LNCaP clone FGC (cell line): ENCODE measurements around the gene FBLN2.

ENCODE experiments used
- DNase-seq: peaks from one replicate; pipeline ENCODE4 v3.0.0-alpha.2; 2011; ENCODE audit warnings: low read depth
- H3K4me3 ChIP-seq: 2 replicates; pipeline ENCODE4 v1.5.1; 2011; ENCODE audit warnings: mild to moderate bottlenecking, low read depth, low read length, control low read depth
- TF ChIP-seq, protein P1 (sequence below): IDR thresholded peaks from 2 replicates; pipeline ENCODE4 v1.5.1; 2012; ENCODE audit warnings: mild to moderate bottlenecking; ENCODE audit not compliant: control insufficient read depth, insufficient read depth; ENCODE audit errors: extremely low read depth

FBLN2 gene

DNA sequence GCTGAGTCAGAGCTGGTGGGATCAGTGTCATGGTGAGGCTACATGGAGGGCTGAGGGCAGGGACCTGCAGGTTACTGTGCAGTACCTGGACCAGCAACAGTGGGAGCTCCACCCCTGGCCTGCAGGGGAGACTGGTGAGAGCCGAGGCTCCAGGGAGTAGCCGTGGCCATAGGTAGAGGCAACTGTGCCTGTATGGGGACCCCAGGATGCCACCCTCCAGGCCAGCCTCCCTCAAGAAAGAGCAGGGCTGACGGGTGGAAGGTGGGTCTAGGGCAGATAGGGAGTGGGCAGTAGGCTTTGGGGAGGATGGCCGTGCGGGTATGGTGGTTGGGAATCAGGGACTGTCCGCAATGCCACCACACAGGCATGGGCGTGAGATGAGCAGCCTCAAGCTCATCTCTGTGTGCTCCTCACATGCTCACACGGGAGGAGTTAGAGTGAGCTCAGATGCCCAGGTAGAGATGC is 35.5 kb downstream of the FBLN2 start:
- DNase-seq = no peak
- no peak overlapping the region for H3K4me3 ChIP-seq
- TF ChIP-seq, protein P1, sequence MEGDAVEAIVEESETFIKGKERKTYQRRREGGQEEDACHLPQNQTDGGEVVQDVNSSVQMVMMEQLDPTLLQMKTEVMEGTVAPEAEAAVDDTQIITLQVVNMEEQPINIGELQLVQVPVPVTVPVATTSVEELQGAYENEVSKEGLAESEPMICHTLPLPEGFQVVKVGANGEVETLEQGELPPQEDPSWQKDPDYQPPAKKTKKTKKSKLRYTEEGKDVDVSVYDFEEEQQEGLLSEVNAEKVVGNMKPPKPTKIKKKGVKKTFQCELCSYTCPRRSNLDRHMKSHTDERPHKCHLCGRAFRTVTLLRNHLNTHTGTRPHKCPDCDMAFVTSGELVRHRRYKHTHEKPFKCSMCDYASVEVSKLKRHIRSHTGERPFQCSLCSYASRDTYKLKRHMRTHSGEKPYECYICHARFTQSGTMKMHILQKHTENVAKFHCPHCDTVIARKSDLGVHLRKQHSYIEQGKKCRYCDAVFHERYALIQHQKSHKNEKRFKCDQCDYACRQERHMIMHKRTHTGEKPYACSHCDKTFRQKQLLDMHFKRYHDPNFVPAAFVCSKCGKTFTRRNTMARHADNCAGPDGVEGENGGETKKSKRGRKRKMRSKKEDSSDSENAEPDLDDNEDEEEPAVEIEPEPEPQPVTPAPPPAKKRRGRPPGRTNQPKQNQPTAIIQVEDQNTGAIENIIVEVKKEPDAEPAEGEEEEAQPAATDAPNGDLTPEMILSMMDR = no peak

DNA sequence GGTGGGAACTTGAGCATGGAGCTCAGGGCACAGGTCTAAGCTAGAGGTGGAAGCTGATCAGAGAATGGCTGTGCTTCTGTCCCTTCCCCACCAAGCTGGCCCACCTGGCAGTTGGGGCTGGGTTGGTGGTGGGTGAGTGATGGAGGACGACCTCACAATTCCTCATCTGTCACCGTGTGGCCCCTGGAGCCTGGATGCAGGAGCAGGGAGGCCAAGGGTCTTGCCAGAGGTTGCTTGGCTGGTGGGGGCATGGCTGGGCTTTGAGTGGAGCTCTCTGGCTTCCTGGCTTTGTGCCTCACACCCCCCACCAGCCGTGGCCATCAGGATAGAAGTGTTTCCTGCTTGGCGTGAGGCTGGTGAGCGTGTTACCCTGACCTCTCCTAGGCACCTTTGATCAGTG is 36.0 kb downstream of the FBLN2 start:
- DNase-seq = no peak
- H3K4me3 ChIP-seq = no peak overlapping the region
- TF ChIP-seq, protein P1 = no peak

DNA sequence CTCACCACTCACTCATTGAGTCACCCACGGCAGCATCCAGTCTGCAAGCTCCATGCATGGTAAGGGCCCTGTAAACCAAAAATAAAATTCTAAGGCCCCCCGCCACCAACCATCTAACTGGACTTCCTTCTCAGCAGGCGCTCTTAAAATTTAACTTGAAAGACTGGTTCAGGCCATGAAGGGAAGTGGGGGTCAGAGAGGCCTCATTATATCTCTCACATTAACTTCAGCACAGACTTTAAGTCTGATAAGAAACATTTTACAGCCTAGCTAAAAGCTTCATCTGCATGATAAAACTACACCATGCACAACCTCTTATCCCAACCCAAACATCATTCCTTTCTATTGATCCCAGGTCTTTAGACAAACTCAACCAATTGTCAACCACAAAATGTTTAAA is 38.5 kb downstream of the FBLN2 start:
- TF ChIP-seq, protein P1 = no peak
- no peak overlapping the region for H3K4me3 ChIP-seq
- DNase-seq = no peak

DNA sequence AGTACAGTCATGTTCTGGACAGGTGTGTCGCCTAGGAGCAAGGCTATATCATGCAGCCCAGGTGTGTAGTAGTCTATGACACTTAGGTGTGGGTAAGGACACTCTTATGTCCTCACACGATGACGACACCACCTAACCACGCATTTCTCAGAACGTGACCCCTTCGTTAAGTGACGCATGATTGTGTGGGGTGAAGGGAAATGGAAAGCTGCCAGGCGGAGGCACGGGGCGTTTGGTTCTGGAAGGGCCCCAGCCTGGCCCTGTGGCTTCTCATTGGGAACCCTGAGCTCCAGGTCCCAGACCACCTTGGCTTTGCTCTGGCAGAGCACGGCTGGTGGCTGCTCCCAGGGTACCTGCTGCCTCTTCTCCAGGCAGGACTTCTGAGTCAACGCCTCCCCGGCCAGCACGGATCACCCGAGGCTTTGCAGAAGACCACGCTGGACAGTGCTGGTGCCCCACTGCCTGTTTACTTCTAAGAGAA is 39.3 kb downstream of the FBLN2 start:
- H3K4me3 ChIP-seq = no peak overlapping the region
- no peak for DNase-seq
- TF ChIP-seq, protein P1 = no peak

DNA sequence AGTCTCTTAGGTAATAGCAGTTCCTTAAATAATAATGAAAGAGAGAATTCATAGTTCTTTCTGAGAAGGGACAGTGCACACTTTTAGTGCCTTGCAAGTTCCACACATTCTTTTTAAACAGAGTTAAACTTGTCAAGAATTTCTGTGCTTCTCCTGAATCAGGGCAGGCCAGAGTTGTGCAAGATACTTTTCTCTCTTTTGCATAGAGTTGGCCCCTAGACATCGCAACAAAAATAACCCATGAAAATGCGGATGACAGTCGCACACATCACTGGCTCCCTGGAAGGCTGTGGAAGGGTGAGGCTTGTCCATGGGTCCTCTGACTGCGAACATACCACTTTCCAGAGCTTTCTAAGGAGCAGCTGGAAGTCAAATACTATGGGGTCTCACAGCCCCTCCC is 40.1 kb downstream of the FBLN2 start:
- no peak for DNase-seq
- TF ChIP-seq, protein P1 = no peak
- H3K4me3 ChIP-seq = no peak overlapping the region

DNA sequence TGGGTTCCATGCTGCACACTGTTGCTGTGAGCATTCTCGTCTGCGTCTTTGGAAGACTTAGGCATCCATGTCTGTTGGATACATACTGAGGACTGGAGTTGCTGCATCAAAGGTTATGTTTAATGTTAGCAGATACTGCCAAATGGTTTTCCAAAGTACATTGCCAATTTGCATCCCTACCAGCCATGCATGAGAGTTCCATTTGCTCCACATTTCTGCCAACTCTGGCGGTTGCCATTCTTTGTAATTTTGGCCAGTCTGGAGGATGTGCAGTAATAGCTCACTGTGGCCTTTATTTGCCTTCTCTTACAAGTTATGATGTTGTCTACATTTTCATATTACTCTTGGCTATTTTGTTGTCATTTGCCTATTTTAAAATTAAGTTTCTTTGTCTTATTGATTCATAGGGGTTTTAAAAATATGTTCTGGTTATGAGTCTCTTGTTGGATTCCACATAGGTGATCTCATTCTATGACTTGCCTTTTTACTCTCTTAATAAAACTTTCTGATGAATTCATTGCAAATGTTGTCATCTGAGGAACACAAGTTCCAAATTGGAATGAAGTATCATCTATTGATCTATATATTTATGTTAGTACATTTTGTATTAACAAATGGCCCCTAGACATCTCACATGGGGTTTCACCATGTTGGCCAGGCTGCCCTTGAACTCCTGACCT is 42.1 kb downstream of the FBLN2 start:
- no peak for DNase-seq
- TF ChIP-seq, protein P1 = no peak
- no peak overlapping the region for H3K4me3 ChIP-seq

DNA sequence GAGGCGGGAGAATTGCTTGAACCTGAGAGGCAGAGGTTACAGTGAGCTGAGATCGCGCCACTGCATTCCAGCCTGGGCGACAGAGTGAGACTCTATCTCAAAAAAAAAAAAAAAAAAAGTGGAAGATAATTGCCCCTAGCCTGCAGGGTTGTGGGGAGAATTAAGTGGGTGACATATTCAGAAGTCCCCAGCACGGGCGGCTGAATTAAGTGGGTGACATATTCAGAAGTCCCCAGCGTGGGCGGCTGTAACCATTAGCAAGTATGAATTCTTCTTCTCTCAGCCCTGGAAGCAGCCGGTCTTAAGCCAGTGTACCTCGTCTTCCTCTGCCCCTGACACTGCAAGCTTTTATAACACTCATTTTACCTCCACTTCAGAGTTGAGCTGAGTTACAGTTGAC is 44.7 kb downstream of the FBLN2 start:
- H3K4me3 ChIP-seq = no peak overlapping the region
- DNase-seq = no peak
- TF ChIP-seq, protein P1 = no peak
